HepG2 (cell line): ENCODE measurements around the gene RRAS. TPM values are rescaled to one million over a fixed set of nuclear protein-coding genes. Genes with fewer than 3 reads are reported as not detected.

Experiments
- ATAC-seq: fragments of 200-7000 bp; cut with Tn5 transposase; 3 replicates; pipeline ENCODE4 v1.9.1; 2020; ENCODE audit warnings: mild to moderate bottlenecking, moderate library complexity
- BruUV-seq: library from RNA; stranded (reverse); fragments of 400-500 nt; replicated peaks from 2 replicates; lab custom pipeline; 2021; lab: Mats Ljungman, UMichigan
- CTCF ChIA-PET: fragments of 300-600 bp; formaldehyde crosslinking; extraction: SDS; loops from one replicate; lab custom pipeline; 2021; ENCODE audit warnings: low total read pairs, inconsistent platforms, low intra/inter-chr PET ratio; lab: Yijun Ruan, JAX
- POLR2A ChIA-PET: fragments of 350-600 bp; sonication (Branson Sonifier 250); formaldehyde crosslinking; loops from one replicate; lab custom pipeline; 2020; ENCODE audit warnings: antibody characterized with exemption, inconsistent platforms; lab: Yijun Ruan, JAX
- DNase-seq: peaks from one replicate; pipeline ENCODE4 v3.0.0-alpha.2; 2015; ENCODE audit warnings: low spot score
- FAIRE-seq: peaks from 3 replicates; lab custom pipeline; 2011; peaks lifted over from hg19 to GRCh38; lab: Jason Lieb, UNC
- H2AFZ ChIP-seq: one replicate; pipeline ENCODE4 v1.6.1; 2011; ENCODE audit warnings: low read length, inconsistent platforms
- H3K27ac ChIP-seq: fragments of 300-600 bp; 3 replicates; pipeline ENCODE4 v1.8.0; 2011; ENCODE audit warnings: mixed run types, mild to moderate bottlenecking, mixed read lengths, low read length, inconsistent platforms; ENCODE audit not compliant: insufficient read depth; ENCODE audit errors: extremely low read length
- H3K27me3 ChIP-seq, 2 experiments: fragments of 200-600 bp in 1 of 2; 2 replicates in 1 of 2; 3 replicates in 1 of 2; pipeline versions ENCODE4 v1.6.0 to v1.8.0; 2011; ENCODE audit warnings: low read length in 2 of 2, mild to moderate bottlenecking in 2 of 2, moderate library complexity in 2 of 2, inconsistent platforms in 1 of 2; ENCODE audit not compliant: insufficient read depth in 2 of 2, control insufficient read depth in 1 of 2
- H3K36me3 ChIP-seq, 2 experiments: fragments of 200-600 bp in 1 of 2; replicated peaks in 1 of 2; 2 replicates in 1 of 2; 3 replicates in 1 of 2; pipeline versions ENCODE4 v1.5.1 to v1.8.0; 2011; ENCODE audit warnings: low read length in 2 of 2, inconsistent platforms in 1 of 2; ENCODE audit not compliant: insufficient read depth in 2 of 2, control insufficient read depth in 1 of 2
- H3K4me1 ChIP-seq: 2 replicates; pipeline ENCODE4 v1.5.1; 2012; ENCODE audit warnings: low read length, inconsistent platforms; ENCODE audit not compliant: insufficient read depth
- H3K4me2 ChIP-seq: 2 replicates; pipeline ENCODE4 v1.6.0; 2011; ENCODE audit warnings: low read depth, low read length, inconsistent platforms
- H3K4me3 ChIP-seq, 3 experiments: fragments of 200-600 bp in 1 of 3; sonication (generic), shearing (Covaris generic) in 1 of 3; replicated peaks in 1 of 3; 2 replicates each; pipeline ENCODE4 v1.5.1; 2011 to 2016; ENCODE audit warnings: low read length in 3 of 3, inconsistent platforms in 2 of 3, low read depth in 2 of 3, mild to moderate bottlenecking in 2 of 3, control low read depth in 1 of 3, mixed read lengths in 1 of 3; ENCODE audit not compliant: insufficient read depth in 1 of 3
- H3K79me2 ChIP-seq: one replicate; pipeline ENCODE4 v1.6.1; 2011; ENCODE audit warnings: low read length, inconsistent platforms; ENCODE audit not compliant: insufficient read depth
- H3K9ac ChIP-seq: 2 replicates; pipeline ENCODE4 v1.6.0; 2011; ENCODE audit warnings: mild to moderate bottlenecking, low read depth, low read length, inconsistent platforms; ENCODE audit not compliant: insufficient read depth
- H3K9me3 ChIP-seq: 2 replicates; pipeline ENCODE4 v1.5.1; 2012; ENCODE audit warnings: mild to moderate bottlenecking, low read length
- H4K20me1 ChIP-seq: 2 replicates; pipeline ENCODE4 v1.6.0; 2011; ENCODE audit warnings: inconsistent platforms, mild to moderate bottlenecking, low read length, moderate library complexity; ENCODE audit not compliant: insufficient read depth
- ARID5B ChIP-seq: IDR thresholded peaks from 2 replicates; pipeline ENCODE4 v1.4.0; 2020; ENCODE audit warnings: mild to moderate bottlenecking, missing genetic modification reagents
- DRAP1 ChIP-seq: IDR thresholded peaks from 2 replicates; pipeline ENCODE4 v1.6.1; 2016; ENCODE audit warnings: missing genetic modification reagents, missing compliant biosample characterization
- ERF ChIP-seq: IDR thresholded peaks from 2 replicates; pipeline ENCODE4 v1.6.1; 2018; ENCODE audit warnings: missing biosample characterization, missing genetic modification reagents
- GMEB2 ChIP-seq: IDR thresholded peaks from 2 replicates; pipeline ENCODE4 v1.6.1; 2016; ENCODE audit warnings: missing biosample characterization, missing genetic modification reagents, low read depth
- GZF1 ChIP-seq: sonication (generic); formaldehyde crosslinking; IDR thresholded peaks from 2 replicates; pipeline ENCODE4 v1.5.1; 2020; ENCODE audit warnings: mild to moderate bottlenecking, missing genetic modification reagents
- IRX3 ChIP-seq: sonication (generic); formaldehyde crosslinking; IDR thresholded peaks from 2 replicates; pipeline ENCODE4 v1.8.1; 2023; ENCODE audit warnings: mild to moderate bottlenecking, low read depth, missing genetic modification reagents, borderline replicate concordance
- PATZ1 ChIP-seq: sonication (generic); formaldehyde crosslinking; IDR thresholded peaks from 2 replicates; pipeline ENCODE4 v1.4.0; 2020; ENCODE audit warnings: missing genetic modification reagents
- PTBP1 ChIP-seq: fragments of 200-400 bp; formaldehyde crosslinking; IDR thresholded peaks from 2 replicates; pipeline ENCODE4 v1.6.1; 2018; ENCODE audit warnings: low read length, low read depth; ENCODE audit not compliant: poor library complexity, severe bottlenecking
- RAD21 ChIP-seq: fragments of 450-650 bp; formaldehyde crosslinking; IDR thresholded peaks from 2 replicates; pipeline ENCODE4 v1.5.0; 2020; ENCODE audit warnings: mild to moderate bottlenecking
- RFXANK ChIP-seq: IDR thresholded peaks from 2 replicates; pipeline ENCODE4 v1.6.1; 2016
- SETDB1 ChIP-seq: sonication (generic); formaldehyde crosslinking; IDR thresholded peaks from 2 replicates; pipeline ENCODE4 v1.5.1; 2020; ENCODE audit warnings: missing genetic modification reagents, mild to moderate bottlenecking, borderline replicate concordance
- SP1 ChIP-seq, 2 experiments: fragments of 450-650 bp in 1 of 2; sonication (generic) in 1 of 2; formaldehyde crosslinking in 1 of 2; IDR thresholded peaks; 2 replicates each; pipeline versions ENCODE4 v1.4.0 to v1.6.1; 2016 to 2020; ENCODE audit warnings: missing genetic modification reagents in 1 of 2
- XBP1 ChIP-seq: sonication (generic); formaldehyde crosslinking; IDR thresholded peaks from 2 replicates; pipeline ENCODE4 v1.5.0; 2020; ENCODE audit warnings: missing genetic modification reagents
- XRCC5 ChIP-seq: fragments of 200-400 bp; formaldehyde crosslinking; optimal IDR thresholded peaks from 2 replicates; pipeline ENCODE3; 2017; ENCODE audit warnings: mild to moderate bottlenecking, low read length
- ZBTB42 ChIP-seq: sonication (generic); formaldehyde crosslinking; IDR thresholded peaks from 2 replicates; pipeline ENCODE4 v1.5.0; 2020; ENCODE audit warnings: mild to moderate bottlenecking, missing genetic modification reagents
- ZNF768 ChIP-seq: sonication (generic); formaldehyde crosslinking; IDR thresholded peaks from 2 replicates; pipeline ENCODE4 v1.4.0; 2020; ENCODE audit warnings: missing genetic modification reagents
- WGBS: methylation state at CpG from one replicate; pipeline ENCODE4 v1.1.6; 2017; ENCODE audit warnings: low lambda C conversion rate; 5-methylcytosine and 5-hydroxymethylcytosine counted together
- in situ Hi-C: cut with HindIII; loops from 2 replicates; pipeline ENCODE4 v1.10.0; 2017; ENCODE audit warnings: low pct_unique_long_range_greater_than_20kb; ENCODE audit not compliant: extremely low pct_ligation_motif_present
- intact Hi-C: fragments of 100-400 bp; cut with micrococcal nuclease; formaldehyde crosslinking; loops from one replicate; pipeline ENCODE4 v1.10.0; 2022; ENCODE audit not compliant: unreplicated experiment
- polyA plus RNA-seq, 8 experiments: library from polyadenylated mRNA; depleted of rRNA in 3 of 8; stranded (reverse) in 7 of 8; unstranded in 1 of 8; fragments of >200 nt; fragmentation: Illumina TruSeq in 4 of 8; extraction: Trizol in 4 of 8; gene quantifications; 2 replicates each; pipeline versions ENCODE4 v1.2.1 to v1.2.3, GENCODE V29; 2011 to 2016; ENCODE audit warnings: low read depth in 4 of 8, missing spikeins in 1 of 8, mixed read lengths in 1 of 8; ENCODE audit not compliant: insufficient read depth in 1 of 8
- total RNA-seq, 5 experiments: library from RNA; depleted of rRNA; stranded (reverse); fragments of >200 nt; fragmentation: Illumina TruSeq; extraction: Trizol; gene quantifications; 2 replicates each; pipeline ENCODE4 v1.2.3, GENCODE V29; 2016; ENCODE audit warnings: low read depth in 1 of 5

Gene RRAS
- total and polyA plus RNA-seq, 2 of the 13 experiments (the other 11 are each of a cell fraction or from before 2014, with no cell fraction given), result 1.5 to 12.0 TPM

GRCh38 chr19:49677901-49678674, 38.1 kb upstream of the RRAS start:
- 4% methylated on average over 16 of the region's 21 CpGs for WGBS
- ATAC-seq (peak; percentile 30), DNase-seq (peak; percentile 74), FAIRE-seq (no peak)
- H3K9me3 ChIP-seq, result no peaks in the 10 kb centered on the region
- no peaks in the 10 kb centered on the region for H3K27me3 ChIP-seq
- peaks cover 37% of the 10 kb centered on the region for H4K20me1 ChIP-seq
- H2AFZ ChIP-seq, result no peak overlapping the region
- peaks cover 39% of the 10 kb centered on the region for H3K4me1 ChIP-seq
- peak overlapping the region; percentile 95 for H3K9ac ChIP-seq
- in situ Hi-C loops, result loop anchor here (10.0 kb wide), 1 partner anchor 83 kb away; the partner anchor contains the start of gene PRR12
- no TSS peak for BruUV-seq
- POLR2A ChIA-PET, result interaction anchor here (0.6 to 3.8 kb wide), 5 partner anchors 13 to 190 kb away, joined by 3 to 77 read pairs (median 4); partner anchors contain the start of genes BCL2L12, IRF3, RRAS and SCAF1
- peaks cover 41% of the 10 kb centered on the region for H3K79me2 ChIP-seq
- intact Hi-C loops, result loop anchor here (2.0 to 5.0 kb wide), 2 partner anchors 36 to 97 kb away; partner anchors contain the start of genes NOSIP, PRRG2, RRAS and SCAF1
- H3K27ac ChIP-seq, result peak overlapping the region; percentile 89
- peak overlapping the region; percentile 92 to 99 (median 99) for H3K4me3 ChIP-seq
- peaks cover 4 to 24% of the 10 kb centered on the region in 2 experiments for H3K36me3 ChIP-seq
- H3K4me2 ChIP-seq, result peak overlapping the region; percentile 86
- CTCF ChIA-PET, result interaction anchor here (1.7 kb wide), 1 partner anchor 108 kb away, joined by 5 read pairs; no protein-coding TSS in a partner anchor
- TF ChIP-seq ARID5B (CRISPR knock-in tag) (no peak), ERF (no peak), IRX3 (CRISPR knock-in tag) (no peak), RAD21 (peak; percentile 29; the same call in 1 of the 2 replicates), RFXANK (CRISPR knock-in tag) (no peak), SETDB1 (no peak), ZBTB42 (CRISPR knock-in tag) (no peak), DRAP1 (no peak), PATZ1 (CRISPR knock-in tag) (peak; percentile 68), ZNF768 (CRISPR knock-in tag) (no peak), GZF1 (CRISPR knock-in tag) (no peak), PTBP1 (no peak), XRCC5 (peak; percentile 72), XBP1 (CRISPR knock-in tag) (no peak), GMEB2 (no peak), SP1 (IDR thresholded peaks at IDR 0.05) (no peak), SP1 (CRISPR knock-in tag; IDR thresholded peaks at IDR 0.05) (peak; percentile 34; the same call in 1 of the 2 replicates)
